Measurements from ENCODE around the gene NR2F2.

DNA sequence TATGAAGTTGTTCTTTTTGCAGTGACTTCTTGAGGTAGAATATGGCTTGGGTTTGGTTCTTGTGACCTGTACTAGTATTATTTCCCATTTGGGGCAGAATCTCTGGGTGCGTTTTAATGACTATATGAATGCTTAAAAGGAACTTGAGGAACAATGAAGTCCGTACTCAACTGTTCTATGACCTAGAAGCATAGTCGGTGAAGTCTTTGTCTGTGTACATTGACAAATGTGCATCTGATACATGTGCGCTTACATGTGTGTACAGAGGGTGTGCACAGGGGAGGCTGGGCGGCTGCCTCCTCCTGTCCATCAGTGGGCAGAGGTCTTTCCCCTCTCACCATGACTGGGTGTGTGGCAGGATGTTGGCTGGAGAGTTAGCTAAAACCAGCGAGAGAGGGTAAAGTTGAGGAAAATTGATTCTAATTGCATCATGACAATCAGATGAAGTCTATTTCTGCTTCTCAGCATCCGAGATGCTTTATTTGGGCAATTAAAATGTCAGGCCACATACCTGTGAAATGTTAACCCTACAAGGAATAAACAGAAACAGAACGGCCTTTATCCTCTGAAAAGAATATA is 1.0 kb upstream of the NR2F2 start:
- TF ChIP-seq EP300 (IDR thresholded peaks at IDR 0.05) (no peak), POLR2A (IDR thresholded peaks at IDR 0.05) (no peak)
- TF ChIP-seq, protein P1, sequence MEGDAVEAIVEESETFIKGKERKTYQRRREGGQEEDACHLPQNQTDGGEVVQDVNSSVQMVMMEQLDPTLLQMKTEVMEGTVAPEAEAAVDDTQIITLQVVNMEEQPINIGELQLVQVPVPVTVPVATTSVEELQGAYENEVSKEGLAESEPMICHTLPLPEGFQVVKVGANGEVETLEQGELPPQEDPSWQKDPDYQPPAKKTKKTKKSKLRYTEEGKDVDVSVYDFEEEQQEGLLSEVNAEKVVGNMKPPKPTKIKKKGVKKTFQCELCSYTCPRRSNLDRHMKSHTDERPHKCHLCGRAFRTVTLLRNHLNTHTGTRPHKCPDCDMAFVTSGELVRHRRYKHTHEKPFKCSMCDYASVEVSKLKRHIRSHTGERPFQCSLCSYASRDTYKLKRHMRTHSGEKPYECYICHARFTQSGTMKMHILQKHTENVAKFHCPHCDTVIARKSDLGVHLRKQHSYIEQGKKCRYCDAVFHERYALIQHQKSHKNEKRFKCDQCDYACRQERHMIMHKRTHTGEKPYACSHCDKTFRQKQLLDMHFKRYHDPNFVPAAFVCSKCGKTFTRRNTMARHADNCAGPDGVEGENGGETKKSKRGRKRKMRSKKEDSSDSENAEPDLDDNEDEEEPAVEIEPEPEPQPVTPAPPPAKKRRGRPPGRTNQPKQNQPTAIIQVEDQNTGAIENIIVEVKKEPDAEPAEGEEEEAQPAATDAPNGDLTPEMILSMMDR (IDR thresholded peaks at IDR 0.05), result no peak
